Measurements from ENCODE around the gene CCDC18. TPM values are rescaled to one million over a fixed set of nuclear protein-coding genes. Genes with fewer than 3 reads are reported as not detected.

Gene CCDC18
- total and polyA plus RNA-seq, 4 experiments from 2014 or later = 1.5 to 14.8 (median 7.4) TPM

DNA sequence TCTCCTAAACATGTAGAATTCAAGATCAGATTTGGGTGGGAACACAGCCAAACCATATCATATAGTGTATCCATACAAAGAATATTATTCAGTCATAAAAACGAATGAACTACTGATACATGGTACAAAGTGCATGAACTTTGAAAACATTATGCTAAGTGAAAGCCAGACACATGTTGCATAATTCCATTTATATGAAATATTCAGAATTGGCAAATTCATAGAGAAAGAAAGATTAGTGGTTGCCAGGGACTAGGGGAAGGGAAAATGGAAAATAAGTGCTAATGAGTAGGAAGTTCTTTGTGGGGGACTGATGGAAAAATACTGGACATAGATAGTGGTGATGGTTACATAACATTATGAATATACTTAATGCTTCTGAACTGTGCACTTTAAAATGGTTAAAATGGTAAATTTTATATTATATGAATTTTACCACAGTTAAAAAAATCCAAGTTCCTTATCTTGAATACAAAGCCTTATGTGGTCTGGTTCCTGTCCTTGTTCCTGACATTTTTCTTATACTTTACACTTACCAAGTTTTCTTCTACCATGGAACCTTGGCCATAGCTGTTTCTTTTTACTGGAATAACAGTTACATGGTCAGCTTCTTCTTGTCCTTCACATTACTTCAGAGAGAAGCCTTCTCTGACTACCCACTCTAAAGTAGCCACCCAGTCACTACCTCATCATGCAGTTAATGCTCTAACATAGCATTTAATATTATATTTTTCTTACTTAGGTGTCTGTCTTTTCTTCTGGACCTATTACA is 64.0 kb downstream of the CCDC18 start:
- Histone ChIP-seq H3K9me3 (ENCODE audit: control insufficient read depth in 1 of 2, low read length in 2 of 2) (peaks cover 0 to 3% of the 10 kb centered on the region in 2 donors), H3K27me3 (ENCODE audit: insufficient read depth, low read length) (no peaks in the 10 kb centered on the region), H3K4me3 (ENCODE audit: low read length in 2 of 2) (no peak overlapping the region), H3K4me1 (ENCODE audit: insufficient read depth, low read length) (no peaks in the 10 kb centered on the region), H3K27ac (ENCODE audit: low read depth, low read length) (no peak overlapping the region), H3K36me3 (ENCODE audit: insufficient read depth, low read length) (no peaks in the 10 kb centered on the region)
- Mint-ChIP-seq H3K4me3 (no peak overlapping the region), H3K36me3 (peaks cover 44 to 53% of the 10 kb centered on the region in 2 donors), H3K4me1 (peaks cover 0 to 3% (median 0%) of the 10 kb centered on the region in 4 donors), H3K9me3 (peaks cover 3 to 30% (median 24%) of the 10 kb centered on the region in 8 donors), H3K27ac (no peak overlapping the region), H3K27me3 (no peaks in the 10 kb centered on the region)
- POLR2A ChIA-PET (ENCODE audit: partially characterized antibody) = no interaction called here
- intact Hi-C loops (cut with micrococcal nuclease) = no loop called here
- DNase-seq = no peak
- CTCF ChIA-PET (ENCODE audit: partially characterized antibody) = no interaction called here

DNA sequence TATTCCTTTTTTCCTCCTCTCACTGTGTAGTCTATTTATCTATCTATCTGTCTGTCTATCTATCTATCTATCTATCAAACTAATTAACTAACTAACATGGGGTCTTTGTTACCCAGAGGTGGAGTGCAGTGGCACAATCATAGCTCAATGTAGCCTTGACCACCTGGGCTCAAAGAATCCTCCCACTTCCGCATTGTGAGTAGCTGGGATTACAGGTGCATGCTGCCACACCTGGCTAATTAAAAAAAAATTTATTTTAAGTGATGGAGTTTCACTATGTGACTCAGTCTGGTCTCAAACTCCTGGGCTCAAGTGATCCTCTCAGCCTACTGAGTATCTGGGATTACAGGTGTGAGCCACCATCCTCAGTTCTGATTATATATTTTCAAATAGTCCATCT is 71.4 kb downstream of the CCDC18 start:
- Mint-ChIP-seq H3K4me3 (peak overlapping the region in 1 of 8 donors; percentile 48), H3K27me3 (no peaks in the 10 kb centered on the region), H3K9me3 (peaks cover 4 to 19% (median 11%) of the 10 kb centered on the region in 8 donors), H3K27ac (no peak overlapping the region), H3K36me3 (peaks cover 32 to 42% of the 10 kb centered on the region in 2 donors), H3K4me1 (peaks cover 0 to 4% (median under 1%) of the 10 kb centered on the region in 4 donors)
- DNase-seq = no peak
- intact Hi-C loops (cut with micrococcal nuclease) = no loop called here
- CTCF ChIA-PET (ENCODE audit: partially characterized antibody) = no interaction called here
- H3K27ac ChIP-seq (ENCODE audit: low read depth, low read length) = no peak overlapping the region
- H3K4me3 ChIP-seq (ENCODE audit: low read length in 2 of 2) = no peak overlapping the region
- H3K9me3 ChIP-seq (ENCODE audit: control insufficient read depth in 1 of 2, low read length in 2 of 2) = peaks cover 0 to 5% of the 10 kb centered on the region in 2 donors
- no peaks in the 10 kb centered on the region for H3K4me1 ChIP-seq (ENCODE audit: insufficient read depth, low read length)
- no peaks in the 10 kb centered on the region for H3K27me3 ChIP-seq (ENCODE audit: insufficient read depth, low read length)
- H3K36me3 ChIP-seq (ENCODE audit: insufficient read depth, low read length) = no peaks in the 10 kb centered on the region
- POLR2A ChIA-PET (ENCODE audit: partially characterized antibody) = no interaction called here

- peaks cover 28 to 42% of the 10 kb centered on the region in 2 donors for H3K36me3 Mint-ChIP-seq
Observed at GRCh38 chr1:93252598-93252997, 72.1 kb downstream of the CCDC18 start.

GRCh38 chr1:93253516-93253915 is 73.0 kb downstream of the CCDC18 start:
- no peak overlapping the region for H3K4me3 Mint-ChIP-seq
- H3K27me3 ChIP-seq (ENCODE audit: insufficient read depth, low read length) = no peaks in the 10 kb centered on the region
- intact Hi-C loops (cut with micrococcal nuclease) = no loop called here
- CTCF ChIA-PET (ENCODE audit: partially characterized antibody) = no interaction called here
- no peaks in the 10 kb centered on the region for H3K27me3 Mint-ChIP-seq
- peaks cover 27 to 42% of the 10 kb centered on the region in 2 donors for H3K36me3 Mint-ChIP-seq
- H3K9me3 Mint-ChIP-seq = peaks cover 4 to 19% (median 11%) of the 10 kb centered on the region in 8 donors
- no peak overlapping the region for H3K27ac ChIP-seq (ENCODE audit: low read depth, low read length)
- DNase-seq = no peak
- peaks cover 0 to 5% of the 10 kb centered on the region in 2 donors for H3K9me3 ChIP-seq (ENCODE audit: control insufficient read depth in 1 of 2, low read length in 2 of 2)
- H3K4me3 ChIP-seq (ENCODE audit: low read length in 2 of 2) = no peak overlapping the region
- no peaks in the 10 kb centered on the region for H3K4me1 ChIP-seq (ENCODE audit: insufficient read depth, low read length)
- no peaks in the 10 kb centered on the region for H3K36me3 ChIP-seq (ENCODE audit: insufficient read depth, low read length)
- H3K4me1 Mint-ChIP-seq = peaks cover 0 to 4% (median under 1%) of the 10 kb centered on the region in 4 donors
- peak overlapping the region in 1 of 7 donors; percentile 43 for H3K27ac Mint-ChIP-seq
- POLR2A ChIA-PET (ENCODE audit: partially characterized antibody) = no interaction called here

More at GRCh38 chr1:93252598-93252997, 72.1 kb downstream of the CCDC18 start:
- Mint-ChIP-seq H3K4me1 (peaks cover 0 to 4% (median under 1%) of the 10 kb centered on the region in 4 donors), H3K9me3 (peaks cover 4 to 19% (median 11%) of the 10 kb centered on the region in 8 donors), H3K27ac (no peak overlapping the region), H3K4me3 (no peak overlapping the region), H3K27me3 (no peaks in the 10 kb centered on the region)
- Histone ChIP-seq H3K27ac (ENCODE audit: low read depth, low read length) (no peak overlapping the region), H3K27me3 (ENCODE audit: insufficient read depth, low read length) (no peaks in the 10 kb centered on the region), H3K36me3 (ENCODE audit: insufficient read depth, low read length) (no peaks in the 10 kb centered on the region), H3K4me1 (ENCODE audit: insufficient read depth, low read length) (no peaks in the 10 kb centered on the region), H3K9me3 (ENCODE audit: control insufficient read depth in 1 of 2, low read length in 2 of 2) (peaks cover 0 to 5% of the 10 kb centered on the region in 2 donors), H3K4me3 (ENCODE audit: low read length in 2 of 2) (no peak overlapping the region)
- intact Hi-C loops (cut with micrococcal nuclease) = no loop called here
- no peak for DNase-seq
- CTCF ChIA-PET (ENCODE audit: partially characterized antibody) = no interaction called here
- POLR2A ChIA-PET (ENCODE audit: partially characterized antibody) = no interaction called here

GRCh38 chr1:93255222-93256079 is 74.9 kb downstream of the CCDC18 start:
- Histone ChIP-seq H3K27me3 (ENCODE audit: insufficient read depth, low read length) (no peaks in the 10 kb centered on the region), H3K4me1 (ENCODE audit: insufficient read depth, low read length) (no peaks in the 10 kb centered on the region), H3K9me3 (ENCODE audit: control insufficient read depth in 1 of 2, low read length in 2 of 2) (peaks cover 0 to 5% of the 10 kb centered on the region in 2 donors), H3K27ac (ENCODE audit: low read depth, low read length) (no peak overlapping the region), H3K4me3 (ENCODE audit: low read length in 2 of 2) (no peak overlapping the region), H3K36me3 (ENCODE audit: insufficient read depth, low read length) (no peaks in the 10 kb centered on the region)
- ChIA-PET POLR2A (ENCODE audit: partially characterized antibody) (no interaction called here), CTCF (ENCODE audit: partially characterized antibody) (no interaction called here)
- Mint-ChIP-seq H3K9me3 (peaks cover 4 to 19% (median 11%) of the 10 kb centered on the region in 8 donors), H3K36me3 (peaks cover 25 to 34% of the 10 kb centered on the region in 2 donors), H3K27me3 (no peaks in the 10 kb centered on the region), H3K4me3 (no peak overlapping the region), H3K4me1 (peaks cover 0 to 1% (median 0%) of the 10 kb centered on the region in 4 donors), H3K27ac (no peak overlapping the region)
- no peak for DNase-seq
- intact Hi-C loops (cut with micrococcal nuclease) = no loop called here

DNA sequence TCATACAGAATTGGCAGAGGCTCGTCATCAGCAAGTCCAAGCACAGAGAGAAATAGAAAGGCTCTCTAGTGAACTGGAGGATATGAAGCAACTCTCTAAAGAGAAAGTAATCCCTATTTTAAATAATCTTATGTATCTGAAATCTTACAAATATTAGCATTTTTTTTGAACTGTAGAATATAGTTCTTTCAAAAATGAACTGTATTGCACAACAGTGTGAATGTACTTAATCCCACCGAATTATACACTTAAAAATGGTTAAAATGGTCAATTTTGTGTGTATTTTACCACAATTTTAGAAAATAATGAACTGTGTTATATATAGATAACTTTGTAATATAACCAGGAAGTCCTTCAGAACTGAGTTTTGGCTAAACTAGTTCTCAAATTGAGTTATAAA is 75.9 kb downstream of the CCDC18 start:
- intact Hi-C loops (cut with micrococcal nuclease) = no loop called here
- H3K27ac Mint-ChIP-seq = no peak overlapping the region
- peaks cover 0 to 5% of the 10 kb centered on the region in 2 donors for H3K9me3 ChIP-seq (ENCODE audit: control insufficient read depth in 1 of 2, low read length in 2 of 2)
- no peak for DNase-seq
- H3K36me3 Mint-ChIP-seq = peaks cover 30 to 32% of the 10 kb centered on the region in 2 donors
- H3K27ac ChIP-seq (ENCODE audit: low read depth, low read length) = no peak overlapping the region
- H3K36me3 ChIP-seq (ENCODE audit: insufficient read depth, low read length) = no peaks in the 10 kb centered on the region
- H3K4me1 Mint-ChIP-seq = no peaks in the 10 kb centered on the region
- ChIA-PET POLR2A (ENCODE audit: partially characterized antibody) (no interaction called here), CTCF (ENCODE audit: partially characterized antibody) (interaction anchor here (0.7 kb wide), 1 partner anchor 20 kb away, joined by 3 read pairs; no protein-coding TSS in a partner anchor)
- H3K27me3 Mint-ChIP-seq = no peaks in the 10 kb centered on the region
- peaks cover 4 to 19% (median 11%) of the 10 kb centered on the region in 8 donors for H3K9me3 Mint-ChIP-seq
- no peak overlapping the region for H3K4me3 ChIP-seq (ENCODE audit: low read length in 2 of 2)
- no peaks in the 10 kb centered on the region for H3K27me3 ChIP-seq (ENCODE audit: insufficient read depth, low read length)
- no peaks in the 10 kb centered on the region for H3K4me1 ChIP-seq (ENCODE audit: insufficient read depth, low read length)
- no peak overlapping the region for H3K4me3 Mint-ChIP-seq

- DNase-seq = no peak
- Mint-ChIP-seq H3K4me1 (no peaks in the 10 kb centered on the region), H3K27me3 (no peaks in the 10 kb centered on the region), H3K36me3 (peaks cover 32 to 34% of the 10 kb centered on the region in 2 donors), H3K4me3 (no peak overlapping the region), H3K9me3 (peaks cover 0 to 15% (median 10%) of the 10 kb centered on the region in 8 donors), H3K27ac (no peak overlapping the region)
- POLR2A ChIA-PET (ENCODE audit: partially characterized antibody) = no interaction called here
- H3K4me3 ChIP-seq (ENCODE audit: low read length in 2 of 2) = no peak overlapping the region
- intact Hi-C loops (cut with micrococcal nuclease) = no loop called here
- H3K27me3 ChIP-seq (ENCODE audit: insufficient read depth, low read length) = no peaks in the 10 kb centered on the region
- CTCF ChIA-PET (ENCODE audit: partially characterized antibody) = interaction anchor here (1.2 kb wide), 1 partner anchor 66 kb away, joined by 3 read pairs; no protein-coding TSS in a partner anchor
- no peaks in the 10 kb centered on the region for H3K4me1 ChIP-seq (ENCODE audit: insufficient read depth, low read length)
- H3K9me3 ChIP-seq (ENCODE audit: control insufficient read depth in 1 of 2, low read length in 2 of 2) = peaks cover 0 to 7% of the 10 kb centered on the region in 2 donors
- no peak overlapping the region for H3K27ac ChIP-seq (ENCODE audit: low read depth, low read length)
- no peaks in the 10 kb centered on the region for H3K36me3 ChIP-seq (ENCODE audit: insufficient read depth, low read length)
Observed at GRCh38 chr1:93257889-93258288, 77.4 kb downstream of the CCDC18 start.
